GM12878 (cell line): Measurements from ENCODE around the gene ALOXE3. TPM values are rescaled to one million over a fixed set of nuclear protein-coding genes. Genes with fewer than 3 reads are reported as not detected.

Source experiments
- GABPA ChIP-seq: IDR thresholded peaks from 2 replicates; pipeline ENCODE4 v1.6.1; 2014; ENCODE audit warnings: antibody characterized with exemption, low read depth, mild to moderate bottlenecking, inconsistent platforms
- KLF5 ChIP-seq: fragments of 450-650 bp; IDR thresholded peaks from 2 replicates; pipeline ENCODE4 v1.6.1; 2014; ENCODE audit warnings: mild to moderate bottlenecking; ENCODE audit not compliant: partially characterized antibody
- NFXL1 ChIP-seq: fragments of 450-650 bp; IDR thresholded peaks from 2 replicates; pipeline ENCODE4 v1.6.1; 2017; ENCODE audit warnings: antibody characterized with exemption, mild to moderate bottlenecking, borderline replicate concordance
- NFYB ChIP-seq: IDR thresholded peaks from 2 replicates; pipeline ENCODE4 v1.6.1; 2011; ENCODE audit warnings: low read depth, mild to moderate bottlenecking, low read length, improper control_type of control experiment, moderate library complexity; ENCODE audit not compliant: insufficient read depth
- PML ChIP-seq: IDR thresholded peaks from 2 replicates; pipeline ENCODE4 v1.6.1; 2012; ENCODE audit warnings: low read length, inconsistent platforms
- YBX1 ChIP-seq: fragments of 450-650 bp; IDR thresholded peaks from 2 replicates; pipeline ENCODE4 v1.6.1; 2016; ENCODE audit warnings: antibody characterized with exemption
- polyA plus RNA-seq, 11 experiments: library from polyadenylated mRNA; depleted of rRNA in 4 of 11; unstranded in 6 of 11; stranded (reverse) in 5 of 11; fragments of >200 nt; fragmentation: Nextera tagmentation in 4 of 11; fragmentation: Illumina TruSeq in 1 of 11; extraction: Ambion mirVana in 4 of 11; extraction: Trizol in 1 of 11; gene quantifications; 1 replicate in 1 of 11; 2 replicates in 10 of 11; pipeline versions ENCODE4 v1.2.1 to v1.2.3, GENCODE V29; 2011 to 2016; ENCODE audit warnings: inconsistent platforms in 2 of 11, missing spikeins in 2 of 11, low read depth in 1 of 11
- total RNA-seq, 4 experiments: library from RNA; depleted of rRNA in 3 of 4; stranded (reverse); fragments of >200 nt in 3 of 4; fragmentation: Illumina TruSeq in 1 of 4; extraction: Trizol in 1 of 4; gene quantifications; 2 replicates each; pipeline versions ENCODE4 v1.2.1 to v1.2.3, GENCODE V29; 2013 to 2021
- TF ChIP-seq, protein P1 (sequence below): IDR thresholded peaks from 2 replicates; pipeline ENCODE4 v1.6.1; 2012; ENCODE audit warnings: improper control_type of control experiment, low read depth, low read length; ENCODE audit not compliant: insufficient replicate concordance
- TF ChIP-seq, protein P2 (sequence below): IDR thresholded peaks from 2 replicates; pipeline ENCODE4 v1.6.1; 2012; ENCODE audit warnings: low read depth, low read length, improper control_type of control experiment
- TF ChIP-seq, protein P3 (sequence below): fragments of 450-650 bp; IDR thresholded peaks from 2 replicates; pipeline ENCODE4 v1.6.1; 2017; ENCODE audit warnings: borderline replicate concordance

ALOXE3 gene
- total and polyA plus RNA-seq, 10 of the 15 experiments (the other 5 are each of a cell fraction or from before 2014, with no cell fraction given): 0.04 TPM; not detected in 9

DNA sequence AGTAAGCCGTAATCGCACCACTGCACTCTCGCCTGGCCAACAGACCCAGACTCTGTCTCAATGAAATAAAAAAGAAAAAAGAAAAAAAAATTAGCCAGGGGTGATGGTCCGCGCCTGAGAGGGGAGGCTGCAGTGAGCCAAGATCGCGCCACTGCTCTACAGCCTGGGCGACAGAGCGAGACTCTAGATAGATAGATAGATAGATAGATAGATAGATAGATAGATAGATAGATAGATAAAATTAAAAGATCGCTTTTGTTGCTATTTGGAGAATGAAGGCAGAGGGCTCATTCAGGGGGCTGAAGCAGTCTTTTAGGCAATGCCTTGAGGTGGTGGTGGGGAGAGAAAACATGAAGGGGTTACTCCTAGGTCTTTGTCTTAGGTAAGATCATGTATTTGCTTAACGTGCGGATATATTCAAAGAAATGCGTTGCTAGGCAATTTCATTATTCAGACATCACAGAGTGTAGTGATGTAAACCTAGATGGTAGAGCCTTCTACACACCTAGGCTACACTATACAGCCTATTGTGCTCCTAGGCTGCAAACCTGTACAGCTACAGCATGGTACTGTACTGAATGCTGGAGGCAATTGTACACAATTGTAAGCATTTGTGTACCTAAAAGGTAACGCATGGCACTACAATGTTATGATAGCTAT is 9.9 kb upstream of the ALOXE3 start (continued):
- TF ChIP-seq, protein P1, sequence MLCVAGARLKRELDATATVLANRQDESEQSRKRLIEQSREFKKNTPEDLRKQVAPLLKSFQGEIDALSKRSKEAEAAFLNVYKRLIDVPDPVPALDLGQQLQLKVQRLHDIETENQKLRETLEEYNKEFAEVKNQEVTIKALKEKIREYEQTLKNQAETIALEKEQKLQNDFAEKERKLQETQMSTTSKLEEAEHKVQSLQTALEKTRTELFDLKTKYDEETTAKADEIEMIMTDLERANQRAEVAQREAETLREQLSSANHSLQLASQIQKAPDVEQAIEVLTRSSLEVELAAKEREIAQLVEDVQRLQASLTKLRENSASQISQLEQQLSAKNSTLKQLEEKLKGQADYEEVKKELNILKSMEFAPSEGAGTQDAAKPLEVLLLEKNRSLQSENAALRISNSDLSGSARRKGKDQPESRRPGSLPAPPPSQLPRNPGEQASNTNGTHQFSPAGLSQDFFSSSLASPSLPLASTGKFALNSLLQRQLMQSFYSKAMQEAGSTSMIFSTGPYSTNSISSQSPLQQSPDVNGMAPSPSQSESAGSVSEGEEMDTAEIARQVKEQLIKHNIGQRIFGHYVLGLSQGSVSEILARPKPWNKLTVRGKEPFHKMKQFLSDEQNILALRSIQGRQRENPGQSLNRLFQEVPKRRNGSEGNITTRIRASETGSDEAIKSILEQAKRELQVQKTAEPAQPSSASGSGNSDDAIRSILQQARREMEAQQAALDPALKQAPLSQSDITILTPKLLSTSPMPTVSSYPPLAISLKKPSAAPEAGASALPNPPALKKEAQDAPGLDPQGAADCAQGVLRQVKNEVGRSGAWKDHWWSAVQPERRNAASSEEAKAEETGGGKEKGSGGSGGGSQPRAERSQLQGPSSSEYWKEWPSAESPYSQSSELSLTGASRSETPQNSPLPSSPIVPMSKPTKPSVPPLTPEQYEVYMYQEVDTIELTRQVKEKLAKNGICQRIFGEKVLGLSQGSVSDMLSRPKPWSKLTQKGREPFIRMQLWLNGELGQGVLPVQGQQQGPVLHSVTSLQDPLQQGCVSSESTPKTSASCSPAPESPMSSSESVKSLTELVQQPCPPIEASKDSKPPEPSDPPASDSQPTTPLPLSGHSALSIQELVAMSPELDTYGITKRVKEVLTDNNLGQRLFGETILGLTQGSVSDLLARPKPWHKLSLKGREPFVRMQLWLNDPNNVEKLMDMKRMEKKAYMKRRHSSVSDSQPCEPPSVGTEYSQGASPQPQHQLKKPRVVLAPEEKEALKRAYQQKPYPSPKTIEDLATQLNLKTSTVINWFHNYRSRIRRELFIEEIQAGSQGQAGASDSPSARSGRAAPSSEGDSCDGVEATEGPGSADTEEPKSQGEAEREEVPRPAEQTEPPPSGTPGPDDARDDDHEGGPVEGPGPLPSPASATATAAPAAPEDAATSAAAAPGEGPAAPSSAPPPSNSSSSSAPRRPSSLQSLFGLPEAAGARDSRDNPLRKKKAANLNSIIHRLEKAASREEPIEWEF: no peak
- TF ChIP-seq KLF5 (no peak), GABPA (no peak), NFYB (no peak), PML (no peak), NFXL1 (no peak), YBX1 (no peak)
- TF ChIP-seq, protein P2, sequence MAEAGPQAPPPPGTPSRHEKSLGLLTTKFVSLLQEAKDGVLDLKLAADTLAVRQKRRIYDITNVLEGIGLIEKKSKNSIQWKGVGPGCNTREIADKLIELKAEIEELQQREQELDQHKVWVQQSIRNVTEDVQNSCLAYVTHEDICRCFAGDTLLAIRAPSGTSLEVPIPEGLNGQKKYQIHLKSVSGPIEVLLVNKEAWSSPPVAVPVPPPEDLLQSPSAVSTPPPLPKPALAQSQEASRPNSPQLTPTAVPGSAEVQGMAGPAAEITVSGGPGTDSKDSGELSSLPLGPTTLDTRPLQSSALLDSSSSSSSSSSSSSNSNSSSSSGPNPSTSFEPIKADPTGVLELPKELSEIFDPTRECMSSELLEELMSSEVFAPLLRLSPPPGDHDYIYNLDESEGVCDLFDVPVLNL: no peak
- TF ChIP-seq, protein P3, sequence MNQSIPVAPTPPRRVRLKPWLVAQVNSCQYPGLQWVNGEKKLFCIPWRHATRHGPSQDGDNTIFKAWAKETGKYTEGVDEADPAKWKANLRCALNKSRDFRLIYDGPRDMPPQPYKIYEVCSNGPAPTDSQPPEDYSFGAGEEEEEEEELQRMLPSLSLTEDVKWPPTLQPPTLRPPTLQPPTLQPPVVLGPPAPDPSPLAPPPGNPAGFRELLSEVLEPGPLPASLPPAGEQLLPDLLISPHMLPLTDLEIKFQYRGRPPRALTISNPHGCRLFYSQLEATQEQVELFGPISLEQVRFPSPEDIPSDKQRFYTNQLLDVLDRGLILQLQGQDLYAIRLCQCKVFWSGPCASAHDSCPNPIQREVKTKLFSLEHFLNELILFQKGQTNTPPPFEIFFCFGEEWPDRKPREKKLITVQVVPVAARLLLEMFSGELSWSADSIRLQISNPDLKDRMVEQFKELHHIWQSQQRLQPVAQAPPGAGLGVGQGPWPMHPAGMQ: no peak
